ENCODE measurements around the gene NPM3.

The NPM3 gene

GRCh38 chr10:101758858-101759257 is 24.4 kb downstream of the NPM3 start:
- no peak for DNase-seq (ENCODE audit: low read depth)

DNA sequence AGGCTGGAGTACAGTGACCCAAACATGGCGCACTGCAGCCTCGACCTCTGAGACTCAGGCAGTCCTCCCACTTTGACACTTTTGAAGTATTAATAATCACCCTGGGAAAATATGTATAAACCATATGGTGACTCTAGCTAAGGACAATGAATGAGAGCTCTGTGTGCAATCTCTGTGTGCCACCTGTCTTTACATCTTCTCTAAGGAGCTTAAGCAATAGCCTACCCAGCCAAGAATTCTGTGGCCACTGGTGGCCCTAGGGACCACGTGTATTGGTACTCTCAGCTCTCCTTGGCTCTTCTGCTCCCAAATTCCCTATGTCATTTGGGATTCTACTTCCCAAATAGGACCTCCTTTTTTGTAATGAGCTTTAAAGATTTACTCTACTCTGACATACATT is 31.0 kb downstream of the NPM3 start:
- DNase-seq (ENCODE audit: low read depth) = no peak

GRCh38 chr10:101749047-101750016 is 33.9 kb downstream of the NPM3 start:
- DNase-seq (ENCODE audit: low read depth) = no peak

- DNase-seq (ENCODE audit: low read depth) = no peak
These were observed 34.8 kb downstream of the NPM3 start for GRCh38 chr10:101748496-101748895.

GRCh38 chr10:101745074-101745696 is 38.1 kb downstream of the NPM3 start:
- no peak for DNase-seq (ENCODE audit: low read depth)

- DNase-seq (ENCODE audit: low read depth) = no peak
These were observed 39.0 kb downstream of the NPM3 start for GRCh38 chr10:101744267-101744666.

DNA sequence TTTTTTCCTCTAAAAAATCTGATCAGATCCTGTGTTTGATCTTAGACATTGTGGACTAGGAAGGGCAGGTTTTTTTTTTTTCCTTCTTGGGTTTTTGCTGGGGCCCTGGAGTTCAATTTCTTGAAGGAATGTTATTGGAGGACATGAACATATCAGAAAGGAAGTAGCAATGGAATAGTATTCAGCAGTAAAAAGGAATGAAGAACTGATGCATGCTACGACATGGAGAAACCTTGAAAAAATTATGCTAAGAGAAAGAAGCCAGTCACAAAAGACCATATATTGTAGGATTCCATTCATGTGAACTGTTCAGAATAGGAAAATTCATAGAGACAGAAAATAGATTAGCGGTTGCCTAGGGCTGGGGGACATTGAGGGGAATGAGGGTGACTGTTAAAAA is 41.3 kb downstream of the NPM3 start:
- no peak for DNase-seq (ENCODE audit: low read depth)

- DNase-seq (ENCODE audit: low read depth) = no peak
These were observed 46.6 kb downstream of the NPM3 start for GRCh38 chr10:101736666-101737065.

- DNase-seq (ENCODE audit: low read depth) = no peak
These were observed 51.1 kb downstream of the NPM3 start for GRCh38 chr10:101732096-101732495.
